GM18907 (cell line): ENCODE data around the gene UST.
"Not testable (repeated sequence)": the region's sequence is repeated elsewhere in the genome, so short reads cannot be mapped to it uniquely, and the experiment has no call there.

Experiments used
- ATAC-seq: cut with Tn5 transposase; IDR thresholded peaks from one replicate; pipeline ENCODE4 v1.9.1; 2021; ENCODE audit warnings: mild to moderate bottlenecking, moderate library complexity; ENCODE audit not compliant: unreplicated experiment

Gene UST

DNA sequence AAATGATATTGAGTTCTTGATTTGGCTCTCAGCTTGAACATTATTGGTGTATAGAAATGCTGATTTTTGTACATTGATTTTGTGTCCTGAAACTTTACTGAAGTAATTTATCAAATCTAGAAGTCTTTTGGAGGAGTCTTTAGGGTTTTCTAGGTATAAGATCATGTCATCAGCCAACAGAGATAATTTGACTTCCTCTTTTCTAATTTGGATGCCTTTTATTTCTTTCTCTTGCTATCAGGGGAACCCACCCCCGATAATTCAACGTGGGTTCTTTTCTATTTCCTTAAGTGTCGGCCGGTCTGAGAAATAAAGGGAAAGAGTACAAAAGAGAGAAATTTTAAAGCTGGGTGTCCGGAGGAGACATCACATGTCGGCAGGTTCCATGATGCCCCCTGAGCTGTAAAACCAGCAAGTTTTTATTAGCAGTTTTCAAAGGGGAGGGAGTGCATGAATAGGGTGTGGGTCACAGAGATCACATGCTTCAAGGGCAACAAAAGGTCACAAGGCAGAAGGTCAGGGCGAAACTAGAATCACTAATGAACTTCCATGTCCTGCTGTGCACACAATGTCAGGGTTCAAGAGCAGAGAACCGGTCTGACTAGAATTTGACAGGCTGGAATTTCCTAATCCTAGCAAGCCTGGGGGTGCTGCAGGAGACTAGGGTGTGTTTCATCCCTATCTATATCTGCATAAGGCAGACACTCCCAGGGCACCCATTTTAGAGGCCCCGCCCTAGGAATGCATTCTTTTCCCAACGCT is 17.6 kb downstream of the UST start:
- not testable (repeated sequence) for ATAC-seq

DNA sequence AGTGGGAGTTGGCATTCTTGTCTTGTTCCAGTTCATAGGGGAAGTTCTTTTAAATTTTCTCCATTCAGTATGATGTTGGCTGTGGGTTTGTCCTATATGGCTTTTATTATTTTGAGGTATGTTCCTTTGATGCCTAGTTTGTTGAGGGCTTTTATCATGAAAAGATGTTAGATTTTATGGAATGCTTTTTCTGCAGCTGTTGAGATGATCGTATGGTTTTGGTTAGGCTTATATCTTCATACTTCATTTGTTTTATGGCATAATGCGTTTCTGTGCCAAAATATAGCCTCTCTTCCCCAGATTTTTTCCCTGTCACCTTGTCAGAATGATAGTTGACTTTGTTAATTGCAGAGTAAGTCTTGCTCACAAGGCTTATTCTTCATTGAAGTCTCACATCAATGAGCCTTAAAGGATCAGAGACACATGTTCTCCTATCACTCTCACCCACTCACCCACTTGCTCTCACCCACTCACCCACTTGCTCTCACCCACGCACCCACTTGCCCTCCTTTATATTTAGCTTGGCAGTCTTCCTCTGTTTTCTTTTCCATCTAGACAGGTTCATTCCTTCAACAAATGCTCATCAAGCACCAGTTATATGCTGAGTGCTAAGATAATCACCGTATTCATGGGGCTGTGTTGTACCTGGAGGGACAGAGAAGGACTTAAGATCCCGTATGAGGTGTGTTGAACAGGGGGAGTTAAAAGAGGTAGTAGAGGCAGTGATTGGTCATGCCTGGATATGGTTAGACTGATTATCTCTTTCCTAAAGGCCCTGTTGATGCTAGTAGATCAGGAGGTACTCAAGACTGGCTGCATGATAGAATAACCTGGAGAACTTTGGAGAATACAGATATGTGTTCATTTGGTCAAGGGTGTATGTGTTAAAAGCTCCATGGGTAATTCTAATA is 19.3 kb downstream of the UST start:
- ATAC-seq = no peak

DNA sequence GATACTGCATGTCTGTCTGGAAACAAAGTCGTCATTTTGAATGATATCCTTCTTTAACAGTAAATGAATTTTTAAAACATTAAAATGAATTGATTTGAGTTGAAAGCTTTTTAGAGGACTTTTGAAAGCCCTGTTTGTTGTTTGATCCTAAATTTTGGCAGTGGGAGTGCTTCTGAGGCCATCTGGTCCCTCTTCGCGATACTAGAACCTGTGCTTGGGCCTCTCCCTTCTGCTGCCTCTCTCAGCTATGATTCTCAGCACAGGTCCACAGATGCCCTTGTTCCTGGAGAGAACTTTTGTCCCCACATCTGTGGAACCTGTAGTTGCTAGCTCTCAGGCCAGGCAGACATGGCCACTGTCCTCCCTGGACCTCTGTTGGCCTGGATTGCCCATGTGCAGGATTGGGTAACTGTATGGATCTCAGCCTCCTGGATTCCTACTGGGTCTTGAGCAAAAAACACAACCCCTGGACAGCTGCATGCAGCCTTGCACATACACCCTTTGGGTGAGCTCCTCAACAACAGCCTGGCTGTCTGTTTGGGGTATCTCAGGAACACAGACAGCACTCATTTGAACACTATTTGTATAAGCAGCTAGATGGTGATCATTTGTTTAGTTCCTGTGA is 21.9 kb downstream of the UST start:
- ATAC-seq = no peak

DNA sequence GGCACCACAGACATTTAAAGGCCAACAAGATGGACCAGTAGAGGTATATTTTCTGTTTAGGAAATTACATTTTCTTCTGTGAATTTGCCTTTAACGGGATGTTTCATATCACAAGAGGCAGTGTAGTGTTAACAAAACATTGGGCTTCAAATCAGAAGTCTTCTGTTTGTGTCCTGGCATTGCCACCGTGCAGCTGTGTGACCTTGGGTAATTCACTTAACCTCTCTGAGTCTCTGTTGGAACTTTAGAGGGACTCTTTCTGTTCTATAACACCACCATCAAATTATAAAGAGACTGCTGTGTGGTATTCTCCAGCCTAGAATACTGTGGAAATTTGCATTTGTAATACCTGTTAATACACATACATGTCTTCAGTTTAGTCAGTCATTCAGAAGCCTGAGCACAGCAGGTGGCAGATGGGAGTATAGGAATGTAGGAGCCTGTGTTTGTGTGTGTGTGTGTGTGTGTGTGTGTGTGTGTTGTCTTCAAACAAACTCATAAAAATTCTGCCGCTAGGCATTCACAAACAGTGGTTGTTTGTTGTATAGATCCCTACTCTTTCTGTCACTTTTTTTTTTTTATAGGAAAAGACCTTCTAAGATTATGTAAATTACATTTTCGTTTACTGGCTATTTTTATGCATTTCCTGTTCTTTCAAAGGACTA is 22.6 kb downstream of the UST start:
- ATAC-seq = no peak

DNA sequence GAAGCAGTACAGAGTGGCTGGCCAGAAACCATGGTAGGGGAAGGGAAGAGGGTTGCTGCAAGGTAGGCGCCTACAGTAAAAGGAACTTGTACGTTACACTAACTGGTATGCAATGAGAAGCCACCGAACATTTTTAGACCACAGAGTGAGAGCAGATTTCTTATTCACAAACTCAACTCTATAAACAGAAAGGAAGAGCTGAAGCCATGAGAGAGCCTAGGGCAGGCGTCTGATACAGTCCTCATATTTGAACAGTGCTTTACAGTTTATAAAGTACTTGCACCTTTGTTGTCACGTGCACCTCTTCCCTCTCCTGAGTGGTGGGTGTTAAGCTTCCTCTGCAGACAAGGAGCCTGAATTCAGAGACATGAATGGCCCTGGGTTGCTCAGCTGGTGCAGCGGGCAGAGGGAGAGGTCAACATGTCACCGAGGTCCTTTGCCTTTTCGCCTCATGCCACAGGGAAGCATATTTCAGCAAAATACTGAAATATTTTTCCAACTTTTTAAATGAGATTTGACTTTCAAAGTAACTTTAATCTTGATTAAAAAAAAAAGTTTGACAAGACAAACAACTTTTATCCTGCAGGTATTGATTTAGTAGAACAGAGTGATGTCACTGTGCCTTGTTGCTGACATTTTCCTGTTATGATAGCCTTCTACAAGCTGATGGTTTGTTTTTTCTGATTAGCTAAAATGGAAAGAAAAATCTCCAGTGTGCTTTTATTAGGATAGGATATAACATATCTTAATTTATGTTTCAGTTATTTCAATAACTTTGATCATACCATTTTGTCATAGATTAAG is 23.8 kb downstream of the UST start:
- ATAC-seq = no peak

DNA sequence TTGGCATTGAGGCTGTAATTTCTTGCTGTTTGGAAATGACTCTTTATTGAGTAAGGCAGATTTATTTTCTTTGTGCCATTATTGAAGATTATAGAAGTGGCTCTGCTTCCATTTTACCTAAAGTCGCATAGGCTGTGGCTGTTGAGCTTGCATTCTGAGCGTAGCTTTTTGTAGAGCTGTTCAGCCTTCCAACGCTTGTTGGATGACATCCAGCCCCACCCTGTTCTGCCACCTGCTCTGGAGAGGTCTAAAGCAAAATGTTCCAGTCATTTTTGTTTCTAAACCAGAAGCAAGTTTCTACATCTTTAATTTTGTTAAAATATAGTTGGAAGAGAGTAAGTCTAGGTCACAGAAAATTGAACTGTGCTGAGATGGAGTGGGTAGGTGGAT is 24.4 kb downstream of the UST start:
- no peak for ATAC-seq

DNA sequence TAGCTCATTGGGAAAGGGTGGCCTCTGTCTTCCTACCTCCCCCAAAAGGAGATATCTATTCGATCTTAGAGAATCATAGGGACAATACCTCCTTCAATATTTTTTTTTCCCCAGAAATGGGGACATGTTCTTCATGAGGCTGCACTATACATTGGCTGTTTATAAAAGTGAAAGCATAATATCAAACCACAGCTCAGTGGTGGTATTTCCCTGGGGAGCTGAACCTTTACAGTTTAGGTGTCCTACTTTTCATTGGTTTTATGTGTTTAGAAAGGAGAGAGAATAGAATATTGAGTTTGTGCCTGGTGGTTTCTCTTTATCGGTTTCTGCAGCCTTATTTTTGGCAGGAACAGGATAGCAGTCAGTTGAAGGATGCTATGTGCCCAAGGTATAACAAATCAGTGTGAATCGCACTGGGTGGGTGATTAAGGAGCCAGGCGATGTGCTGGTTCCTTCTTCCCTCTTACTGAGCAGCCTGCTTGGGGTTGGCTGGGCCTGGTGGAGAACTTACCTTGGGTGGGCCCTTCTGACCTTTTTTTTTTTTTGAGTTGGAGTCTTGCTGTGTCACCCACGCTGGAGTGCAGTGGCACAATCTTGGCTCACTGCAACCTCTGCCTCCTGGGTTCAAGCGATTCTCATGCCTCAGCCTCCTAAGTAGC is 25.2 kb downstream of the UST start:
- ATAC-seq = no peak

DNA sequence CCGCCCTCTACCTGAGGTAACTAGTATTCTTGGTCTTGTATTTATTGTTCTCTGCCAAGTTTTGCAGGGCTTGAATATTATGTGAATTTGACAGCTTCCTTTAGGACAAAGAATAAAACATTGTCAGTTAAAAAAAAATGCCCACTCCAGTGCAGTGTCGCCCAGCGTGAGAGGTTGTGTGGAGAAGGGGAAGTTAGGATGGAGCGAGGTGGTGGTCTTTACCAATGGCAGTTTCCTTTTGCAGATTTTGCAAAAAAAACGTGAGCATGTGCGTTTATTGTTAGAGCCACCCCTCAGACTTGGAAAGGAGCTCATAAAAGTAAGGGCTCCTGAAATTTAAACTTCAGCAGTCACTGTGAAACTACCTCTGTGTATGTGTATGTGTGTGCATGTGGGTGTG is 28.3 kb downstream of the UST start:
- no peak for ATAC-seq

DNA sequence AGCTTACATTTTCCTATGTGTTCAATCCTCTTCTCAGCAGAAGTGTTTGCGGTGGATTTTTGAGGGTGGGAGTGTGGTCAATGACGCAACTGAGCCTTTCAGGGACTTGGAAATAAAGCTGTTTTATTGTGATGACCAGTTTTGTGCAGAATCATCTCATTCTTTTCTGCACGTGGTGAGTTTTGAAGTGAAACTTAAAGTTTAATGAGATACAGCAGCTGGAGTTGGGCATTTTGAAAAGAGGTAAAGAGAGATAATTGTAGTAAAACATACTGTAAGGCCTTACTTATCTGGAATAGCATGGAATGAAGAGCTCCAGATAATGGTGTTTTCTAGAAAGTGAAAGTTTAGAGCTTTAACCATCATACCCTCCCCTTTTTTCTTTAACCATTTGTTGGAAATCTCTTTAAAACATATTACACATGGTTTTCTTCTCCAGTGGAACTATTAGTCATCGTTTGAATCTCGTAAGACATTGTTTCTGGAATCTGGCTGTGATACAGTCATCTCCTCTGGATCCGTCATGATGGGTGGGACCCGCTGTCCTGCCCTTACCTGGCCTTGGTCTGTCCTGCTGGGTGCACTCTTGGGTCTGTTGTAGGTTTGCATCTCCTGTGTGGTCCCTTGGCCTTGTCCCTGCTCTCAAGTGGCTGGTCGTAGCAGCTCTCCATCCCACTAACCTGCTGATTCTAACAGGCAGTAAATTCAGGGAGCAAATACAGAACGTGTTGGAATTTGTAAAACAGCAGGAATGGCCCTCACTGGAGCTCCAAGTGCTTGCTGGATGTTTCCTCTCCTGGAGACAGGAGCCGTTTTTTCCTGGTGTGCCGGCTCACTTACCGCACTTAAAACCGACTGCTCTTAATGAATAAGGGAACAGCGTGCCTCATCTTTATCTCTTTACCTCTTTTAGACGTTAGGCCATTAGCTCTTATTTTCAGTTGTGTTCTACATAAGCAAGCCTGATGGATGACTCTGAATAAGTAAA is 29.8 kb downstream of the UST start:
- ATAC-seq = no peak

DNA sequence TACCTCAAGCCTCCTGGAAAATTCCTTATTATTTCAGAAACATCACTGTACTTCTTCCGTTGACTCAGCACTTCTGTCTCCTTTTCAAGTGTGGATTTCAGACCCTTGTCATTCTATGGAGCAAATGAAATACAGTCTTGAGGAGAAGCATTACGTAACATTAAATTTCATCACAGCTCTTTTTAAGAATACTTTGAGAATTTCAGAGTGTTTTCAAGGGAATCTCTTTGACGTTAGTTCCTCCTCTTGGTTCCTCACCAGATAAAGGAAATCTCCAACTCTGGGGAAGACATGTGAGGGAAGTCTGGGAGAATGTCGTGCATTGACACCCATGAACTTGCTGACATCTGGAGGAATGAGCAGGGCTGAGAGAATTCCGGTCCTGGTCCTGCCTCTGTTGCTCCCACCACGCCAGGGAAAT is 32.3 kb downstream of the UST start:
- no peak for ATAC-seq

DNA sequence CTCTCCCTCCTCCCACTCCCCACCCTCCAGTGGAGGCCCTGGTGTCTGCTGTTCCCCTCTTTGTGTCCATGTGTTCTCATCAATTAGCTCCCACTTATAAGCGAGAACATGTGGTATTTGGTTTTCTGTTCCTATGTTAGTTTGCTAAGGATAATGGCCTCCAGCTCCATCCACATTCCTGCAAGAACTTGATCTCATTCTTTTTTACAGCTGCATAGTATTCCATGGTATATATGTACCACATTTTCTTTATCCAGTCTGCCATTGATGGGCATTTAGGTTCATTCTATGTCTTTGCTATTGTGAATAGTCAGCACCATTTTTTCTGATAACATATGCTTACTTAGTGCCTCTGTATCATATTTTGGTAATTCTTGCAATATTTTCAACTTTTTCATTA is 33.6 kb downstream of the UST start:
- ATAC-seq = not testable (repeated sequence)

DNA sequence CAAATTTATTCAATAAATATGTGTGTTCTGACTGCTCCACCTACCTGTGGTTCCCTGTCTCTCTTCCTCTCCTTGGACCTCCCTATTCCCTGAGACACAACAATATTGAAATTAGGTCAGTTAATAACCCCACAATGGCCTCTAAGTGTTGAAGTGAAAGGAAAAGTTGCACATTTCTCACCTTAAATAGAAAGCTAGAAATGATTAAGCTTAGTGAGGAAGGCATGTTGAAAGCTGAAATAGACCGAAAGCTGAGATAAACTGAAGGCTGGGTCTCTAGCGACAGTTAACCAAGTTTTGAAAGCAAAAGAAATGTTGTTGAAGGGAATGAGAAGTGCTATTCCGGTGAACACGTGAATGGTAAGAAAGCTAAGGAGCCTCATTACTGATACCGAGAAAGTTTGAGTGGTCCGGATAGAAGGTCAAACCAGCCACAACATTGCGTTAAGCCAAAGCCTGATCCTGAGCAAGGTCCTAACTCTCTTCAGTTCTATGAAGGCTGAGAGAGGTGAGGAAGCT is 34.1 kb downstream of the UST start:
- peak; percentile 94 for ATAC-seq

DNA sequence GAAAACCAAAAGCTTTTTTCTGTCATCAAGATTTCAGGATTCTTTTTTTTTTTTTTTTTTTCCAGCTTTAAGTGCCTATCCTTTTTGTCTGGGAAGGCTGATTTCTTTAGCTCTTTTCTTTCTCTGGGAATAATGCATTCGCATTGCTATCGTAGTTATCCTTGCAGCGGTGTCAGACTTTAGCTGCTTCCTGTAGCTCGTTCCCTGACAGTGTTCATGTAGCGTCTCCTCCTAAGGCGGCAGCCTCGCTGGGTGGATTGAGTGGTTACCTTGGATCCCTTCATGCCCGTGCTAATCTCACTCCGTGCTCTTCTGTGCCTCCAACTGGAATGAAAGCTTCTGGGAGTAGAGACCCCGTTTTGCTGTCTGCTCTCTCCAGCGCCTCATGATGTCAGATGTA is 43.1 kb downstream of the UST start:
- ATAC-seq = no peak

DNA sequence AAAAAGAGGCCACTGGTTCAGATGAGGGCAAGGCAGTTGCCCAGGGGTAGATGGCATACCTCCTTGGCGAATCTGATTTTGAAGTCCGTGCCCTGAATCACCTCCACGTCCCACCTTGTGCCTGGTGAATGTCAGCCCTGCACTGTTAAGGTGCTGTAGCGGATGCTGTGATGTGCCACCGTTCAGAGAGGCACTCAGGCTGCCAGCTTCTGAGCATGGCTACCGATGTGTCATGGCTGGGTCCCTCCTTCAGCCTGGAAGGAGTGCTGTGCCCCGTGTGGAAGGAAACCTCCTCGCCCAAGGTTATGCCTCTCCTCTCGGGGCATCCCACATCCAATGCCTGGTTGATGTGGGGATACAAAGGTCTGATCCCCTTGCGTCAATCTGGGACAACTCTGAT is 43.6 kb downstream of the UST start:
- no peak for ATAC-seq

DNA sequence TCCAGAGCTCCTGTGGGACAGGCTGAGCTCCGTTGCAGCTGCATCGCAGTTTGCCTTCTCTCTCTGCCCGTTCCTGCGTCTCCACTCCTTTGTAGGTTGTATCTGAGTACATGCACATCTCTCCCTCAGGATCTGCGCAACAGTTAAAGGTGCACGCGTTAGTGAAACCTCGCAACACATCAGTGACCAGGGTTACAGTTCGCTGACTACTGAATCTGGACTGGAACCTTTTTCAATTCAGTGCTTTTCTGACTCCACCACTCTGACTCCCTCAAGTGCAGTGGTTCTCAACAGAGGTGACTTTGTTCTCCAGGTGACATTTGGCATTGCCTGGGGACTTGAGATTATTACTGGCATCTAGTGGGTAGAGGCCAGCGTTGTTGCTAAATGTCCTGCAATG is 44.0 kb downstream of the UST start:
- peak; percentile 50 for ATAC-seq

DNA sequence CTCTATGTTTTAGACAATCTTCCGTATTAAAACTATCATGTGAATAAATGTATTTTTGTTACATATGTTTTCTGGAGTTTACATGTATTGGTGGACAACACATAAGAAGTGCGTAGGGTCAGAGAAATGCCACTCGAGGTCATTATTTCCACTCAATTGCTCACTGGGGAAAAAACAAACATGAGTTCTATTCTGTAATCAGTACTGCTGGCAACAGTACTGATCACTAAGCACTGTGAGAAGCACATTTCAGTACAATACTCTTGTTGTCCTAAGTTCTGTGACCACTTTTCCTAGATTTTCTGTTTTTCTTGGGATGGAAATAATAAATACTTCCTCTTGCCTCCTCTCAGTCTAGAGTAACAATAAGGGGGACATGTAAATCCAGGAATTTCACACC is 44.5 kb downstream of the UST start:
- ATAC-seq = no peak

DNA sequence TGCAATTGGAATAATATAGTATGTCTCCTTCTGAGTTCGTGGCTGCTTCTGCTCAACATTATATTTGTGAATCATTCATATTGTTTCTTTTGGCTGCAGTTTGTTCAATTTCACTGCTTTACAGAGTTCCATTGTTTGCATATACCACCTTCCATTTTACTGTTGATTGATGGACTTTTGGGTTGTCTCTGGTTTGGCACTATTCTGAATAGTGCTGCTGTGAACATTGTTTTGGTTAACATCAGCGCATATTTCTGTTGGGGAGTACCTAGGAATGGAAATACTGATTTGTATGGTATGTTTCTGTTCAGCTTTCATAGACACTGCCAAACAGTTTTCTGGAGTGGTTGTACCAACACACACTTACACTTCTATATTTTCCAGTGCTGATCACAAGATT is 46.9 kb downstream of the UST start:
- ATAC-seq = no peak

DNA sequence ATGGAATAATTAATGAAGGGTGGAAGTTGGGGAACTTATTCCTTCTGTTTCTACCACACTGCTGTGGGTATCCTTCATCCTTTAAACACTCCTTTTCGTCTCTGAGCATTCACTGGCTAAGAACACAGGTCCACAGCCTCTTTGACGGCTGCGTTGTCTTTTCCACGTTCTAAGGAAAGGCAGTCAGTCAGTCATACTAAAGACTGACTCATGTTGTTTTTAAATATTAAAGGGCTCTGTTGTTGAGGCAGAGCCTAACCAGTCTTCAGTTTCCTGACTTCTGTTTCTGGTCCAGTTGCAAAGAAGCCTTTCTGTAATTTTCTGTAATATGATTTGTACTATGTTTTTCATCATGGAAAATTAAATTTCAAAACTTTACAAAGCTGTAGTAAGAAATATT is 48.0 kb downstream of the UST start:
- no peak for ATAC-seq
